Fibroblast of mammary gland (primary cell): ENCODE measurements around the gene ARHGAP4.

ENCODE experiments used
- DNase-seq: peaks from one replicate; pipeline ENCODE4 v3.0.0-alpha.2; 2010; ENCODE audit warnings: low read depth
- H3K4me3 ChIP-seq: 2 replicates; pipeline ENCODE4 v1.5.1; 2011; ENCODE audit warnings: low read depth, mild to moderate bottlenecking, low read length, moderate library complexity; ENCODE audit not compliant: control insufficient read depth
- CTCF ChIP-seq: conservative IDR thresholded peaks from 2 replicates; pipeline ENCODE4 v1.5.1; 2011; ENCODE audit warnings: low read depth, low read length, inconsistent platforms; ENCODE audit not compliant: control insufficient read depth, insufficient read depth

ARHGAP4 gene

GRCh38 chrX:153945956-153946943 is 20.2 kb upstream of the ARHGAP4 start:
- DNase-seq, result no peak
- H3K4me3 ChIP-seq, result no peak overlapping the region
- no peak for TF ChIP-seq CTCF

GRCh38 chrX:153944800-153945150 is 18.7 kb upstream of the ARHGAP4 start:
- no peak for DNase-seq
- H3K4me3 ChIP-seq, result no peak overlapping the region
- TF ChIP-seq CTCF, result no peak

- no peak for DNase-seq
- H3K4me3 ChIP-seq, result no peak within 1 kb of the TSS
These were observed 18.2 kb upstream of the ARHGAP4 start, which contains the start of gene RENBP for GRCh38 chrX:153944140-153944799. RENBP (minus strand) TSS chrX:153944643; CDS start chrX:153944610, 33 bp downstream.

GRCh38 chrX:153941336-153942252 is 15.5 kb upstream of the ARHGAP4 start:
- H3K4me3 ChIP-seq, result no peak overlapping the region
- no peak for DNase-seq

More at GRCh38 chrX:153944140-153944799, 18.2 kb upstream of the ARHGAP4 start, which contains the start of gene RENBP:
- no peak for TF ChIP-seq CTCF

GRCh38 chrX:153939573-153939972 is 13.5 kb upstream of the ARHGAP4 start:
- no peak overlapping the region for H3K4me3 ChIP-seq
- DNase-seq, result no peak
- no peak for TF ChIP-seq CTCF

More at GRCh38 chrX:153941336-153942252, 15.5 kb upstream of the ARHGAP4 start:
- TF ChIP-seq CTCF, result no peak

GRCh38 chrX:153938226-153938786 is 12.2 kb upstream of the ARHGAP4 start:
- TF ChIP-seq CTCF, result peak; percentile 4
- DNase-seq, result no peak

More at GRCh38 chrX:153938226-153938786, 12.2 kb upstream of the ARHGAP4 start:
- no peak overlapping the region for H3K4me3 ChIP-seq
